Neural cell (in vitro differentiated cells): ENCODE data around the gene CDH1. TPM values are rescaled to one million over a fixed set of nuclear protein-coding genes. Genes with fewer than 3 reads are reported as not detected.

ENCODE experiments used
- H2AFZ ChIP-seq: fragments of 200-600, 300-800 bp; sonication (generic), shearing (Covaris generic); 2 replicates; pipeline ENCODE4 v1.6.0; 2014; ENCODE audit warnings: low read depth, mild to moderate bottlenecking, antibody characterized with exemption, low read length, moderate library complexity
- H3F3A ChIP-seq: fragments of 200-600 bp; shearing (Covaris generic); 2 replicates; pipeline ENCODE4 v1.6.1; 2016; ENCODE audit warnings: mild to moderate bottlenecking, moderate library complexity, mixed read lengths, antibody characterized with exemption, low read length; ENCODE audit not compliant: insufficient read depth, poor library complexity, severe bottlenecking
- H3K27ac ChIP-seq: fragments of 200-600, 300-800 bp; sonication (generic), shearing (Covaris generic); 2 replicates; pipeline ENCODE4 v1.5.1; 2014; ENCODE audit warnings: mild to moderate bottlenecking, low read length, moderate library complexity
- H3K27me3 ChIP-seq: fragments of 300-800, 200-600 bp; sonication (generic), shearing (Covaris generic); 2 replicates; pipeline ENCODE4 v1.6.0; 2014; ENCODE audit warnings: mild to moderate bottlenecking, low read depth, low read length, moderate library complexity; ENCODE audit not compliant: insufficient read depth
- H3K36me3 ChIP-seq: fragments of 300-800, 200-600 bp; sonication (generic), shearing (Covaris generic); 2 replicates; pipeline ENCODE4 v1.5.1; 2014; ENCODE audit warnings: mild to moderate bottlenecking, antibody characterized with exemption, low read length, moderate library complexity; ENCODE audit not compliant: insufficient read depth
- H3K4me2 ChIP-seq: fragments of 300-800, 200-600 bp; sonication (generic), shearing (Covaris generic); 2 replicates; pipeline ENCODE4 v1.6.0; 2014; ENCODE audit warnings: mild to moderate bottlenecking, low read length
- H3K4me3 ChIP-seq: fragments of 300-800, 200-600 bp; sonication (generic), shearing (Covaris generic); 2 replicates; pipeline ENCODE4 v1.5.1; 2014; ENCODE audit warnings: mild to moderate bottlenecking, low read length, moderate library complexity
- H3K79me2 ChIP-seq: fragments of 200-600 bp; shearing (Covaris generic); replicated peaks from 2 replicates; pipeline ENCODE4 v1.6.0; 2014; ENCODE audit warnings: mild to moderate bottlenecking, low read length, moderate library complexity; ENCODE audit not compliant: insufficient read depth
- H3K9ac ChIP-seq: fragments of 300-800, 200-600 bp; sonication (generic), shearing (Covaris generic); 2 replicates; pipeline ENCODE4 v1.6.1; 2016; ENCODE audit warnings: mild to moderate bottlenecking, low read length, mixed read lengths
- H3K9me2 ChIP-seq: fragments of 200-600 bp; shearing (Covaris generic); 2 replicates; pipeline ENCODE4 v1.6.1; 2016; ENCODE audit warnings: mild to moderate bottlenecking, low read length, mixed read lengths; ENCODE audit not compliant: insufficient read depth
- H3K9me3 ChIP-seq: fragments of 200-600, 300-800 bp; sonication (generic), shearing (Covaris generic); 2 replicates; pipeline ENCODE4 v1.6.1; 2016; ENCODE audit warnings: mild to moderate bottlenecking, mixed run types, low read length, moderate library complexity, mixed read lengths
- H4K20me1 ChIP-seq: fragments of 200-600 bp; shearing (Covaris generic); 2 replicates; pipeline ENCODE4 v1.6.1; 2016; ENCODE audit warnings: mild to moderate bottlenecking, mixed run types; ENCODE audit not compliant: insufficient read depth
- EP300 ChIP-seq: fragments of 450-650 bp; conservative IDR thresholded peaks from 2 replicates; pipeline ENCODE4 v1.6.1; 2014; ENCODE audit warnings: antibody characterized with exemption, mild to moderate bottlenecking, moderate library complexity; ENCODE audit not compliant: poor library complexity, severe bottlenecking
- EZH2 ChIP-seq: fragments of 200-600, 300-800 bp; shearing (Covaris generic), sonication (generic); IDR thresholded peaks from 2 replicates; pipeline ENCODE4 v1.6.1; 2014; ENCODE audit warnings: antibody characterized with exemption, low read length, borderline replicate concordance, mild to moderate bottlenecking; ENCODE audit not compliant: insufficient read depth, poor library complexity, severe bottlenecking
- MXI1 ChIP-seq: fragments of 450-650 bp; conservative IDR thresholded peaks from 2 replicates; pipeline ENCODE4 v1.6.1; 2014; ENCODE audit warnings: antibody characterized with exemption, mild to moderate bottlenecking; ENCODE audit not compliant: poor library complexity, severe bottlenecking
- POLR2AphosphoS5 ChIP-seq: IDR thresholded peaks from 2 replicates; pipeline ENCODE4 v1.6.1; 2012
- RAD21 ChIP-seq: fragments of 450-650 bp; conservative IDR thresholded peaks from 2 replicates; pipeline ENCODE4 v1.6.1; 2014; ENCODE audit warnings: antibody characterized with exemption, mild to moderate bottlenecking, moderate library complexity
- SMC3 ChIP-seq: fragments of 450-650 bp; conservative IDR thresholded peaks from 2 replicates; pipeline ENCODE4 v1.6.1; 2014; ENCODE audit warnings: antibody characterized with exemption, mild to moderate bottlenecking, moderate library complexity; ENCODE audit not compliant: poor library complexity
- TAF1 ChIP-seq: IDR thresholded peaks from 2 replicates; pipeline ENCODE4 v1.6.1; 2012; ENCODE audit warnings: low read depth
- polyA plus RNA-seq: library from polyadenylated mRNA; depleted of rRNA; stranded (reverse); fragments of >200 nt; gene quantifications from 2 replicates; pipeline ENCODE4 v1.2.3, GENCODE V29; 2014
- TF ChIP-seq, protein P1 (sequence below): IDR thresholded peaks from 2 replicates; pipeline ENCODE4 v1.6.1; 2012; ENCODE audit warnings: borderline replicate concordance
- TF ChIP-seq, protein P2 (sequence below): fragments of 450-650 bp; IDR thresholded peaks from 2 replicates; pipeline ENCODE4 v1.5.1; 2014; ENCODE audit warnings: antibody characterized with exemption, mild to moderate bottlenecking, moderate library complexity; ENCODE audit not compliant: poor library complexity, severe bottlenecking

The CDH1 gene
- polyA plus RNA-seq, 1 donor from 2014 or later: 1.2 TPM

DNA sequence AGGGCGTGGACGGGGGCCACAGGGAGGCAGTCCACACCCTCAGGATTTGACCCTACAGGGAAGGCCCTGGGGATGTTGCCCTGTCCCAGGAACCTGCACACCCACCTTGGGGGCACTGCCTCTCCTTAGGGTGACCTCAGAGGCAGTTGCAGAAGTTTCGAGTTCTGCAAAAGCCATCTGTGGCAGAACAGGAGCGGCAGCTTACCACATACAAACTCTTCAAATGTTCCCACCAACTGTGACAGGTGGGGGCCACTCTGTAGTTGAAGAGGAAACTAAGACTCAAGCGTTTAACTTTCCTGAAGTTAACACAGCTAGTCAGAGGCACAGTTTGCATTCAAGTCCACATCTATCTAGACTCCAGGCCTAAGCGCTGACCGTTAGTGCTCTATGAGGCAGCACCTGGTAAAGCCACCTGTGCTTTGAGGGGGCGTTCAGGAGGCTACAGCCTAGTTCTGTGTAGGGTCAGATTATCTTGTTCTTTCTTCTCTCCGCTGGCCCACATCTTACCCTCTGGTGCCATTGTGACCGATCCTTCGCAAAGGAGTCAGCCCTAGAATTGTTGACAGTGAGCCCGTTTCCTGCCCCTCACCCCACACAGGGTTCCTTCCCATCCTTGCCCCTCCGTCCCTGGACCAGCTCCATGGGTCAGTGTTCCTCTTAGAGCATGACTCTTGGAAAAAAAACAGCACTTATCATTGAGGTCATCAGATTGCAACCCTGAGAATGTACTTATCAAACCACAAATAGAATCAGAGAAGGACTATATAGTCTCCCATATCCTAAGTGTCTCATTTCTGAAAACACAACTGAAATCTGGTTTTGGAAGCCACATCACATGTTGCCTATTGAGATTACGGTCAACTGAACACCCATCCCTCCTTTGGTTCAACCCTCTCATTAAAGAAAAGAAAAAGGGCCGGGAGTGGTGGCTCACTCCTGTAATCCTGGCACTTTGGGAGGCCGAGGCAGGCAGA, 45.4 kb downstream of the CDH1 start:
- TF ChIP-seq MXI1 (no peak), EP300 (no peak), POLR2AphosphoS5 (no peak), EZH2 (no peak), RAD21 (no peak), TAF1 (no peak), SMC3 (no peak)
- TF ChIP-seq, protein P1, sequence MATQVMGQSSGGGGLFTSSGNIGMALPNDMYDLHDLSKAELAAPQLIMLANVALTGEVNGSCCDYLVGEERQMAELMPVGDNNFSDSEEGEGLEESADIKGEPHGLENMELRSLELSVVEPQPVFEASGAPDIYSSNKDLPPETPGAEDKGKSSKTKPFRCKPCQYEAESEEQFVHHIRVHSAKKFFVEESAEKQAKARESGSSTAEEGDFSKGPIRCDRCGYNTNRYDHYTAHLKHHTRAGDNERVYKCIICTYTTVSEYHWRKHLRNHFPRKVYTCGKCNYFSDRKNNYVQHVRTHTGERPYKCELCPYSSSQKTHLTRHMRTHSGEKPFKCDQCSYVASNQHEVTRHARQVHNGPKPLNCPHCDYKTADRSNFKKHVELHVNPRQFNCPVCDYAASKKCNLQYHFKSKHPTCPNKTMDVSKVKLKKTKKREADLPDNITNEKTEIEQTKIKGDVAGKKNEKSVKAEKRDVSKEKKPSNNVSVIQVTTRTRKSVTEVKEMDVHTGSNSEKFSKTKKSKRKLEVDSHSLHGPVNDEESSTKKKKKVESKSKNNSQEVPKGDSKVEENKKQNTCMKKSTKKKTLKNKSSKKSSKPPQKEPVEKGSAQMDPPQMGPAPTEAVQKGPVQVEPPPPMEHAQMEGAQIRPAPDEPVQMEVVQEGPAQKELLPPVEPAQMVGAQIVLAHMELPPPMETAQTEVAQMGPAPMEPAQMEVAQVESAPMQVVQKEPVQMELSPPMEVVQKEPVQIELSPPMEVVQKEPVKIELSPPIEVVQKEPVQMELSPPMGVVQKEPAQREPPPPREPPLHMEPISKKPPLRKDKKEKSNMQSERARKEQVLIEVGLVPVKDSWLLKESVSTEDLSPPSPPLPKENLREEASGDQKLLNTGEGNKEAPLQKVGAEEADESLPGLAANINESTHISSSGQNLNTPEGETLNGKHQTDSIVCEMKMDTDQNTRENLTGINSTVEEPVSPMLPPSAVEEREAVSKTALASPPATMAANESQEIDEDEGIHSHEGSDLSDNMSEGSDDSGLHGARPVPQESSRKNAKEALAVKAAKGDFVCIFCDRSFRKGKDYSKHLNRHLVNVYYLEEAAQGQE: no peak
- TF ChIP-seq, protein P2, sequence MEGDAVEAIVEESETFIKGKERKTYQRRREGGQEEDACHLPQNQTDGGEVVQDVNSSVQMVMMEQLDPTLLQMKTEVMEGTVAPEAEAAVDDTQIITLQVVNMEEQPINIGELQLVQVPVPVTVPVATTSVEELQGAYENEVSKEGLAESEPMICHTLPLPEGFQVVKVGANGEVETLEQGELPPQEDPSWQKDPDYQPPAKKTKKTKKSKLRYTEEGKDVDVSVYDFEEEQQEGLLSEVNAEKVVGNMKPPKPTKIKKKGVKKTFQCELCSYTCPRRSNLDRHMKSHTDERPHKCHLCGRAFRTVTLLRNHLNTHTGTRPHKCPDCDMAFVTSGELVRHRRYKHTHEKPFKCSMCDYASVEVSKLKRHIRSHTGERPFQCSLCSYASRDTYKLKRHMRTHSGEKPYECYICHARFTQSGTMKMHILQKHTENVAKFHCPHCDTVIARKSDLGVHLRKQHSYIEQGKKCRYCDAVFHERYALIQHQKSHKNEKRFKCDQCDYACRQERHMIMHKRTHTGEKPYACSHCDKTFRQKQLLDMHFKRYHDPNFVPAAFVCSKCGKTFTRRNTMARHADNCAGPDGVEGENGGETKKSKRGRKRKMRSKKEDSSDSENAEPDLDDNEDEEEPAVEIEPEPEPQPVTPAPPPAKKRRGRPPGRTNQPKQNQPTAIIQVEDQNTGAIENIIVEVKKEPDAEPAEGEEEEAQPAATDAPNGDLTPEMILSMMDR: no peak
- Histone ChIP-seq H3K4me3 (no peak overlapping the region), H3K9me3 (no peaks in the 10 kb centered on the region), H3K9me2 (no peaks in the 10 kb centered on the region), H3F3A (no peaks in the 10 kb centered on the region), H3K79me2 (no peaks in the 10 kb centered on the region), H4K20me1 (no peaks in the 10 kb centered on the region), H3K9ac (no peak overlapping the region), H3K27me3 (no peaks in the 10 kb centered on the region), H3K36me3 (no peaks in the 10 kb centered on the region), H2AFZ (no peak overlapping the region), H3K27ac (no peak overlapping the region), H3K4me2 (no peak overlapping the region)

DNA sequence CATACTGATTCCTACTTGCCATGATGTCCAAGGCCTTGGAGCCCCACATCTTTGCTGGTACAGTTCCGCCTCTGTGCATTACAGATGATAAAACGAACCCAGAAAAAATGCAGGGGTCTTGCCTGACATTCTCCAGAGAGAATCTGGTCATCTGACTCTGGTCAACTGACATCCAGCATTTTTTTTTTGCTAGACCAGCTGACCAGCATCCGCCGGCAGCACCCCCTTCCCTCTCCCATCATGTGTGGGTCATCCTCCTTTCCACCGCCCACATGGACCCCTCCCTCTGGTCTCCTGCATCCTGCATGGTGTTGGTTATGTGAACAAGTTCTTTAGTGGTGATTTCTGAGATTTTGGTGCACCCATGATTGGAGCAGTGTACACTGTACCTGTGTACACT, 47.1 kb downstream of the CDH1 start:
- Histone ChIP-seq H3K79me2 (no peaks in the 10 kb centered on the region), H4K20me1 (no peaks in the 10 kb centered on the region), H3K9me3 (no peaks in the 10 kb centered on the region), H3K4me2 (no peak overlapping the region), H3K27me3 (no peaks in the 10 kb centered on the region), H3K27ac (no peak overlapping the region), H3K36me3 (no peaks in the 10 kb centered on the region), H3K9me2 (no peaks in the 10 kb centered on the region), H3K4me3 (no peak overlapping the region), H3K9ac (no peak overlapping the region), H3F3A (no peaks in the 10 kb centered on the region), H2AFZ (no peak overlapping the region)
- TF ChIP-seq EP300 (no peak), SMC3 (no peak), TAF1 (no peak), MXI1 (no peak), RAD21 (no peak)
- TF ChIP-seq, protein P2: no peak
- TF ChIP-seq, protein P1: no peak
